ENCODE measurements around the gene ESF1. TPM values are rescaled to one million over a fixed set of nuclear protein-coding genes. Genes with fewer than 3 reads are reported as not detected.

Gene ESF1
- total RNA-seq, 1 experiment from 2014 or later, result 36.9 TPM

- H3K79me2 ChIP-seq (ENCODE audit: insufficient read depth, low read length), result no peaks in the 10 kb centered on the region
Measured at GRCh38 chr20:13665709-13666395, 118.9 kb downstream of the ESF1 start.

More at GRCh38 chr20:13665709-13666395, 118.9 kb downstream of the ESF1 start:
- H4K20me1 ChIP-seq (ENCODE audit: control insufficient read depth, insufficient read depth, insufficient read length), result no peaks in the 10 kb centered on the region
- no peak overlapping the region for H4K91ac ChIP-seq (ENCODE audit: insufficient read length, low read depth, low read length)
- H3K4me2 ChIP-seq (ENCODE audit: insufficient read depth, insufficient read length, low read length), result no peak overlapping the region
- no peak overlapping the region for H2BK120ac ChIP-seq (ENCODE audit: low read depth, low read length, poor library complexity, severe bottlenecking)
- Mint-ChIP-seq H3K9me3 (no peaks in the 10 kb centered on the region), H3K27ac (no peak overlapping the region), H3K4me3 (no peak overlapping the region), H3K4me1 (peaks cover 10 to 14% of the 10 kb centered on the region in 2 experiments), H3K36me3 (ENCODE audit: insufficient read depth in 1 of 3, low read depth in 3 of 3) (no peaks in the 10 kb centered on the region; a peak in 1 of 7 replicates), H3K27me3 (ENCODE audit: low read depth) (no peaks in the 10 kb centered on the region)
- no peaks in the 10 kb centered on the region for H3K79me1 ChIP-seq (ENCODE audit: insufficient read depth, low read depth, low read length, poor library complexity, severe bottlenecking)
- no peaks in the 10 kb centered on the region for H3K27me3 ChIP-seq (ENCODE audit: insufficient read depth, low read length)
- no peaks in the 10 kb centered on the region for H3K23me2 ChIP-seq (ENCODE audit: insufficient read length, low read depth, low read length, poor library complexity, severe bottlenecking)
- no peak overlapping the region for H3K4ac ChIP-seq (ENCODE audit: low read depth, low read length)
- no peaks in the 10 kb centered on the region for H3K9me3 ChIP-seq (ENCODE audit: control insufficient read depth, low read depth, low read length)
- no peak for DNase-seq
- H2BK5ac ChIP-seq (ENCODE audit: insufficient read length, low read length), result no peak overlapping the region
- WGBS (ENCODE audit: extremely low coverage, insufficient read length, low lambda C conversion rate), result no CpG with 5 or more reads among the region's 7 CpGs
- no peak overlapping the region for H4K8ac ChIP-seq (replicated peaks; ENCODE audit: insufficient read length, low read depth, low read length)
- no peak overlapping the region for H2AFZ ChIP-seq (ENCODE audit: low read length)
- no peak overlapping the region for H3K56ac ChIP-seq (ENCODE audit: insufficient read length, low read depth, low read length)
- no peak overlapping the region for H3K14ac ChIP-seq (ENCODE audit: insufficient read depth, low read length)
- H2AK5ac ChIP-seq (ENCODE audit: insufficient read length, low read length), result no peak overlapping the region
- H2BK15ac ChIP-seq (ENCODE audit: low read depth, low read length), result no peak overlapping the region
- no peak overlapping the region for H3K23ac ChIP-seq (ENCODE audit: insufficient read length, low read depth, low read length)
- H3K18ac ChIP-seq (ENCODE audit: insufficient read length, low read depth, low read length), result no peak overlapping the region
- no peak overlapping the region for H3K27ac ChIP-seq (ENCODE audit: insufficient read length, low read depth, low read length)
- TF ChIP-seq CTCF (conservative IDR thresholded peaks at IDR 0.05), result no peak
- H3T11ph ChIP-seq (ENCODE audit: low read length), result no peak overlapping the region
- no peak overlapping the region for H2BK20ac ChIP-seq (ENCODE audit: low read depth, low read length, poor library complexity, severe bottlenecking)
- no peak overlapping the region for H3K9ac ChIP-seq (ENCODE audit: extremely low read depth, insufficient read length, low read length)
- H3K4me1 ChIP-seq (ENCODE audit: insufficient read depth, low read length), result no peaks in the 10 kb centered on the region
- no peak overlapping the region for H2BK12ac ChIP-seq (ENCODE audit: insufficient read length, low read depth, low read length)
- no peak overlapping the region for H4K5ac ChIP-seq (ENCODE audit: insufficient read length, low read depth, low read length)

Other genes with a start within 250 kb of the ESF1 start
- 8.8 and 9.5 TPM in 2 replicates for gene TASP1, start 146.0 kb downstream of the ESF1 start, total RNA-seq (2021)
- 35.9 and 40.2 TPM in 2 replicates for gene NDUFAF5, start 109 bp upstream of the ESF1 start, total RNA-seq (2021)
- not detected in 2 replicates for gene SEL1L2, start 205.7 kb upstream of the ESF1 start, total RNA-seq (2021)
- gene MACROD2, start 210.6 kb upstream of the ESF1 start, total RNA-seq (2021), result 1.6 and 2.0 TPM in 2 replicates

Data from H9 (cell line).